Astrocyte (in vitro differentiated cells and primary cell): ENCODE results near the gene NEB. TPM values are rescaled to one million over a fixed set of nuclear protein-coding genes. Genes with fewer than 3 reads are reported as not detected.

Experiments
- DNase-seq: peaks from one replicate; pipeline ENCODE4 v3.0.0-alpha.2; 2010; ENCODE audit warnings: low read depth
- FAIRE-seq: peaks from 2 replicates; lab custom pipeline; 2011; peaks lifted over from hg19 to GRCh38; lab: Jason Lieb, UNC
- H2AFZ ChIP-seq: 2 replicates; pipeline ENCODE4 v1.6.0; 2012; ENCODE audit warnings: low read depth, low read length, inconsistent platforms
- H3K27ac ChIP-seq: 2 replicates; pipeline ENCODE4 v1.5.1; 2011; ENCODE audit warnings: low read depth, low read length, inconsistent platforms
- H3K27me3 ChIP-seq: 2 replicates; pipeline ENCODE4 v1.6.0; 2011; ENCODE audit warnings: low read length, inconsistent platforms; ENCODE audit not compliant: insufficient read depth
- H3K36me3 ChIP-seq: 2 replicates; pipeline ENCODE4 v1.5.1; 2011; ENCODE audit warnings: low read length, inconsistent platforms; ENCODE audit not compliant: insufficient read depth
- H3K4me1 ChIP-seq: 2 replicates; pipeline ENCODE4 v1.5.1; 2011; ENCODE audit warnings: low read length, inconsistent platforms; ENCODE audit not compliant: insufficient read depth
- H3K4me2 ChIP-seq: 2 replicates; pipeline ENCODE4 v1.6.0; 2012; ENCODE audit warnings: low read length, inconsistent platforms
- H3K4me3 ChIP-seq: 2 replicates; pipeline ENCODE4 v1.5.1; 2011; ENCODE audit warnings: low read depth, mild to moderate bottlenecking, low read length, inconsistent platforms; ENCODE audit not compliant: insufficient read depth
- H3K79me2 ChIP-seq: 2 replicates; pipeline ENCODE4 v1.6.0; 2012; ENCODE audit warnings: mild to moderate bottlenecking, low read length, inconsistent platforms; ENCODE audit not compliant: insufficient read depth
- H3K9ac ChIP-seq: 2 replicates; pipeline ENCODE4 v1.6.0; 2012; ENCODE audit warnings: mild to moderate bottlenecking, low read length, inconsistent platforms
- H3K9me3 ChIP-seq: 2 replicates; pipeline ENCODE4 v1.5.1; 2012; ENCODE audit warnings: low read depth, mild to moderate bottlenecking, low read length, inconsistent platforms; ENCODE audit not compliant: insufficient read depth
- H4K20me1 ChIP-seq: 2 replicates; pipeline ENCODE4 v1.6.0; 2012; ENCODE audit warnings: low read length, inconsistent platforms; ENCODE audit not compliant: insufficient read depth
- H3K27ac Mint-ChIP-seq: one replicate; pipeline ENCODE4 v1.8.0; 2021; ENCODE audit warnings: mild to moderate bottlenecking, mixed read lengths; ENCODE audit not compliant: unreplicated experiment
- H3K27me3 Mint-ChIP-seq: one replicate; pipeline ENCODE4 v1.8.0; 2021; ENCODE audit warnings: low read depth, mixed read lengths; ENCODE audit not compliant: unreplicated experiment
- H3K36me3 Mint-ChIP-seq: one replicate; pipeline ENCODE4 v1.8.0; 2021; ENCODE audit warnings: low read depth, mixed read lengths; ENCODE audit not compliant: unreplicated experiment
- H3K4me1 Mint-ChIP-seq: one replicate; pipeline ENCODE4 v1.8.0; 2021; ENCODE audit warnings: low read depth, mixed read lengths; ENCODE audit not compliant: unreplicated experiment
- H3K4me3 Mint-ChIP-seq: one replicate; pipeline ENCODE4 v1.8.0; 2021; ENCODE audit warnings: mild to moderate bottlenecking, moderate library complexity, mixed read lengths; ENCODE audit not compliant: unreplicated experiment
- H3K9me3 Mint-ChIP-seq: one replicate; pipeline ENCODE4 v1.8.0; 2021; ENCODE audit warnings: mild to moderate bottlenecking, mixed read lengths; ENCODE audit not compliant: unreplicated experiment
- CTCF ChIP-seq: IDR thresholded peaks from 2 replicates; pipeline ENCODE4 v1.5.1; 2011; ENCODE audit warnings: low read depth, mild to moderate bottlenecking, inconsistent platforms, low read length, moderate library complexity; ENCODE audit not compliant: insufficient read depth
- EZH2 ChIP-seq: IDR thresholded peaks from 2 replicates; pipeline ENCODE4 v1.6.1; 2012; ENCODE audit warnings: mild to moderate bottlenecking, low read length, inconsistent platforms; ENCODE audit not compliant: insufficient read depth
- total RNA-seq: library from RNA; stranded (reverse); gene quantifications from 2 replicates; pipeline ENCODE4 v1.2.1, GENCODE V29; 2021

NEB gene
- total RNA-seq, 1 donor from 2014 or later: 0.82 TPM

- H3K4me3 ChIP-seq: no peak overlapping the region
- H4K20me1 ChIP-seq: no peaks in the 10 kb centered on the region
- Mint-ChIP-seq H3K9me3 (no peaks in the 10 kb centered on the region), H3K4me1 (peaks cover 1% of the 10 kb centered on the region), H3K36me3 (no peaks in the 10 kb centered on the region), H3K27ac (no peak overlapping the region), H3K4me3 (no peak overlapping the region), H3K27me3 (no peaks in the 10 kb centered on the region)
- FAIRE-seq: no peak
- no peak overlapping the region for H3K27ac ChIP-seq
- H3K36me3 ChIP-seq: no peaks in the 10 kb centered on the region
- TF ChIP-seq EZH2 (no peak), CTCF (no peak)
- H3K9ac ChIP-seq: no peak overlapping the region
- no peaks in the 10 kb centered on the region for H3K79me2 ChIP-seq
- no peaks in the 10 kb centered on the region for H3K4me1 ChIP-seq
- no peak for DNase-seq
- no peak overlapping the region for H3K4me2 ChIP-seq
- H3K9me3 ChIP-seq: no peaks in the 10 kb centered on the region
- H3K27me3 ChIP-seq: no peaks in the 10 kb centered on the region
- no peak overlapping the region for H2AFZ ChIP-seq
Observed at GRCh38 chr2:151611351-151611750, 122.9 kb downstream of the NEB start.

DNA sequence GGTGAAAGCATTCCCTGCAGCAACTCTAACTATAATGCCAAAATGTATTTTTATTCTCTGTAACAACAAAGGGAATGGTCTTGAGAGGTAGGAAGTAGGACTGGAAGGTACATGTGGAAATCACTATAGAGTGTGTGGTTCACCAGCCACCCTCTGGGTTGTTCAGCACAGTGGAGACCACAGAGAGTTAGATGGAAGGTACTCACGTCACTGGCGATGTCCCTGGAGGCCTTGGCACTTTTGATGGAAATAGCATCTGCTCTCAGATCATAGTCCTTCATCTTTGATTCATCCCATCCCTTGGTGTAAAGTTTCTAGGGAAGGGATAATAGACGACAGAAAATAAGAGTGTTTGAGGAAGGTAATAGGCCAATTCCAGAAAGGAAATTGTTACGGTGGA is 124.0 kb downstream of the NEB start:
- no peak overlapping the region for H3K27ac ChIP-seq
- H3K9ac ChIP-seq: no peak overlapping the region

More for the DNA sequence above, 124.0 kb downstream of the NEB start:
- Mint-ChIP-seq H3K36me3 (no peaks in the 10 kb centered on the region), H3K4me3 (no peak overlapping the region), H3K27ac (no peak overlapping the region), H3K4me1 (peaks cover 1% of the 10 kb centered on the region), H3K27me3 (no peaks in the 10 kb centered on the region), H3K9me3 (no peaks in the 10 kb centered on the region)
- no peaks in the 10 kb centered on the region for H4K20me1 ChIP-seq
- H3K27me3 ChIP-seq: no peaks in the 10 kb centered on the region
- no peaks in the 10 kb centered on the region for H3K4me1 ChIP-seq
- FAIRE-seq (no peak), DNase-seq (no peak)
- H2AFZ ChIP-seq: no peak overlapping the region
- TF ChIP-seq CTCF: no peak
- no peak for TF ChIP-seq EZH2
- no peak overlapping the region for H3K4me3 ChIP-seq
- H3K36me3 ChIP-seq: no peaks in the 10 kb centered on the region
- H3K4me2 ChIP-seq: no peak overlapping the region
- no peaks in the 10 kb centered on the region for H3K9me3 ChIP-seq
- no peaks in the 10 kb centered on the region for H3K79me2 ChIP-seq
